Retinal pigment epithelial cell (primary cell): ENCODE data around the gene RFX2.

Experiments used
- DNase-seq: peaks from one replicate; pipeline ENCODE4 v3.0.0-alpha.2; 2010; ENCODE audit warnings: low read depth
- H3K4me3 ChIP-seq: 2 replicates; pipeline ENCODE4 v1.5.1; 2011; ENCODE audit warnings: mild to moderate bottlenecking, low read length, control low read depth, moderate library complexity
- TF ChIP-seq, protein P1 (sequence below): conservative IDR thresholded peaks from 2 replicates; pipeline ENCODE4 v1.5.1; 2011; ENCODE audit warnings: low read depth, low read length, control low read depth, inconsistent platforms

Gene RFX2

DNA sequence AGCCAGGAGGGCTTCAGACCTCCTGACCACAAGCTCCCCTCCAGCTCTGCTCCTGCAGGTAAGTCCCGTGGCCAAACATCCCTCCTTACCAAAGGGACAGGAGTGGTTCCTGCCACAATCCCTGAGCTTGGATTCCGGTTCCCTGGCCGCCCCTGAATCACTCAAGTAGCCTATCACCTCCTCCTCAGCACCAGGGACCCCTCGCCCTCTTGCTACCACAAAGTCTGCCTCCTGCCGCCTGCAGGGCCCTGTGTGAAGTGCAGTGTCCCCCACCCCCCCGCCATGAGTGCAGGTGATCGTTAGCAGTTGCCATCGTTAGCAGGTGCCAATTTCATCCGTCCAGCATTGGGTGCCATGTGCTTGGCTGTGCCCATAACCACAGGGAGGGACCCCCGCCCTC, 91.5 kb downstream of the RFX2 start:
- no peak for DNase-seq
- TF ChIP-seq, protein P1, sequence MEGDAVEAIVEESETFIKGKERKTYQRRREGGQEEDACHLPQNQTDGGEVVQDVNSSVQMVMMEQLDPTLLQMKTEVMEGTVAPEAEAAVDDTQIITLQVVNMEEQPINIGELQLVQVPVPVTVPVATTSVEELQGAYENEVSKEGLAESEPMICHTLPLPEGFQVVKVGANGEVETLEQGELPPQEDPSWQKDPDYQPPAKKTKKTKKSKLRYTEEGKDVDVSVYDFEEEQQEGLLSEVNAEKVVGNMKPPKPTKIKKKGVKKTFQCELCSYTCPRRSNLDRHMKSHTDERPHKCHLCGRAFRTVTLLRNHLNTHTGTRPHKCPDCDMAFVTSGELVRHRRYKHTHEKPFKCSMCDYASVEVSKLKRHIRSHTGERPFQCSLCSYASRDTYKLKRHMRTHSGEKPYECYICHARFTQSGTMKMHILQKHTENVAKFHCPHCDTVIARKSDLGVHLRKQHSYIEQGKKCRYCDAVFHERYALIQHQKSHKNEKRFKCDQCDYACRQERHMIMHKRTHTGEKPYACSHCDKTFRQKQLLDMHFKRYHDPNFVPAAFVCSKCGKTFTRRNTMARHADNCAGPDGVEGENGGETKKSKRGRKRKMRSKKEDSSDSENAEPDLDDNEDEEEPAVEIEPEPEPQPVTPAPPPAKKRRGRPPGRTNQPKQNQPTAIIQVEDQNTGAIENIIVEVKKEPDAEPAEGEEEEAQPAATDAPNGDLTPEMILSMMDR: peak; percentile 21
- H3K4me3 ChIP-seq: no peak overlapping the region

DNA sequence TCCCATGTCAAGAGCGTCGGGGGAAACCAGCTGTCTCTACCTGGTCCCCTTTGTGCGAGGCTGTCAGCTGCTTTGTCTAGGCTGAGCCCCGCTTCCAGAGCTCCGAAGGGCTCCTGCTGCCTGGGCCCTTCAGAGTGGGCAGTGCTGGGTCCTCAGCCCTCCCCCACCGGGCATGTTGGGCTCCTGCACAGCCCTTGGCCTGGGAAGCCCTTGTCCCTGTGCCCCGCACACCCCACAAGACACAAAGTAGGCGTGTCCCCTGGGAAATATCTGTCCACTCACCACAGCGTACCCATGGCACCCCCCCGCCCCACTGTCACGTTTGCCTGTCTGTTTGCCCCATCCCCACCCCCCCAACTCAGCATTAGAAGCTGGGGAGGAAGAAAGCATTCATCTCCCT, 92.7 kb downstream of the RFX2 start:
- TF ChIP-seq, protein P1: no peak
- no peak overlapping the region for H3K4me3 ChIP-seq
- DNase-seq: no peak

DNA sequence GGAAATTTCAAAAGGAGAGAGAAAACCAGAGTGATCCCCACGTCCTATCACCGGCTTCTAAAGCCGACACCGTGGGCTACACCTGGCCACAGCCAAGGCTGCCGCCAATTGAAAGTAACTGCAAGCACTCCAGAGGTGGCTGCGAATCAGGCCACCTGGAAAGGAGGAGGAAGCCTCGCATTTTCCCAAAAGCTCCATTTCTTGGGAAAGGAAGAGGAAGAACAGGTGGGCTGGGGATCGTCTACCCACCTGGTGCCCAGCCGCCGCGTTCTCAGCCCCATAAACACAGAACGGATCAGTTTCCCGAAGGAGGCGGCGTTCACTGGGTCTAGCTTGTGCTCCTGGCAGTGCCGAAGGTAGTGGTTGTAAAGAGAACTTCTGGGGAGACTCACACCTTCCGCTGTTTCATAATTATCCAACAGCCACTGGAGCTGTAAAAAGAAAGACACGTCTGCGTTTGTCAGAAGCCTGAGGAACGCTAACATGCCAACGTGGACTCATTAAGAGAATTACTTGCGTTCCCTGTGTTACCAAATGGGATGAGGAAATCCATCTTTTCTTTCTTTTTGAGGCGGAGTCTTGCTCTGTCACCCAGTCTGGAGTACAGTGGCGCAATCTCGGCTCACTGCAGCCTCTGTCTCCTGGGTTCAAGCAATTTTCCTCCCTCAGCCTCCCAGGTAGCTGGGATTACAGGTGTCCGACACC, 94.3 kb downstream of the RFX2 start:
- no peak for DNase-seq
- H3K4me3 ChIP-seq: no peak overlapping the region
- TF ChIP-seq, protein P1: no peak

DNA sequence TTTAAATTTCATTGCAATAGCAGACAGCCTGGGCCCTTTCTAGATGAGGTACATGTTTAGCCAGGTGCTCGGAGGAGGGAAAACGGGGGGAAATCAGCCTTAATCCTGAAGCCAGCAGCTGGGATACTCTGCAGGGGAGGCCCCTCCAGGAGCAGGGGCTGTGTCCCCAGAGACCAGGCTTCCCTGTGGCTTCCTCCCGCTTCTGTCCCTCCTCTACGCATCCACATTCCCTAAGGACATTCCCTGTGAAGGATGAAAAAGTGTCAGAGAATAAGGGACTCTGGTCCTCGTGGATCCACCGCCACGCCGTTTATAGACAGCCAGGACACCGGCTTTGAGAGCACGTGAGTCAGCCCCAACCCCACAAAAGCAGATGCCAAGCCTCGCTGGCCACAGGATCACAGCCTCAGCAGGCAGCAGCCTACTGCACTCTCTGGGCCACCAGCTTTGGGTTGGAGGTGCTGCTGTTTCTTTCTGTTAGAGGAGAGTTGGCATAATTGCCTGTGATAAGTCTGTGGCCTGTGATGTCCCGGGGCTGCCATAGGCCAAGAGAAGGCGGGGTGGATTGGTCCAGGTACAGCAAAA, 95.7 kb downstream of the RFX2 start:
- H3K4me3 ChIP-seq: no peak overlapping the region
- TF ChIP-seq, protein P1: no peak
- DNase-seq: no peak

DNA sequence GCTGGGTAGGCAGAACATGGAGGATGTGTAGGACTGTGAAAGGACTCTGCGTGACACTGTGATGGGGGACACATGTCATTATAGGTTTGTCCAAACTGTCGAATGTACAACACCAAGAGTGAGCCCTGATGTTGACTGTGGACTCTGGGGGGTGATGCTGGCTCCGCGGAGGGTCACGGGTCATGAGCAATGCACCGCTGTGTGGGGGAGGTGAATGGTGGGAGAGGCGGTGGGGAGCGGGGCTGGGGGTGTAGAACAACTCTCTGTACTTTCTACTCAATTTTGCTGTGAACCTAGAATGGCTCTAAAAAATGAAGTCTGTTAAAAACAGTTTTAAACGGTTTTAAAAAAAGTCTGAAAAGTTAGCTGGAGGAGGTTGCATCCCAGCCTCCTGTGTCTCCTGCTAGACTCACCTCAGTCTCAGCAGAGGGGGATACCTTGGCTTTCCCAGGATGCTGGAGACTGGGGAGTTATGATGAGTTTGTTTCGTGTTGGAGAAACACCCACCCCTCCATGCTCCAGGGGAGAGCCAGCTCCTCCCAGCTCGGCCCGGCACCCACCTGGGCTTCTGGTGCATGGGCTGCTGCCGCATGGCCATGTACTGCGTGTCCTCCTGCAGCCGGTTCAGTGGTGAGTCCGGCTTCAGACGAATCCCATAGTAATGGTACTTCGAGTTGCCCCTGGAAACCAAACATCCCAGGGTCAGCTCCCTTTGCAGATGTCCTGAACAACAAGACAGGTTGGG, 97.7 kb downstream of the RFX2 start:
- no peak for DNase-seq
- H3K4me3 ChIP-seq: no peak overlapping the region
- TF ChIP-seq, protein P1: no peak

DNA sequence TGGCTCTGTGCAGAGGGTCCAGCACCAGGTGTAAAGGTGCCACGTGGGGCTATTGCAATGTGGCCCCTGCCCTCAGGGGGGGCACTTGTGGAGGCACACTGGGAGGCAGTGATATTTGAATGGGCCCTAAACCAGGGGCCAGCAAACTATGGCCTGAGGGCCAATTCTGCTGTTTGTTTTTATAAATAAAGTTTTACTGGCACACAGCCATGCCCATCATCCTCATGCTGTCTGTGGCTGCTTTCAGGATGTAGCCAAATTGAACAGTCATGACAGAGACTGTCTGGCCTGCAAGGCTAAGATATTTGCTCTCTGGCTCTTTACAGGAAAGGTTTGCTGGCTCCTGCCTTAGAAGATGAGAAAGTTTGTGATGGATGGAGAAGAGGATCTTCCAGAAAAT, 98.5 kb downstream of the RFX2 start:
- TF ChIP-seq, protein P1: no peak
- no peak for DNase-seq
- H3K4me3 ChIP-seq: no peak overlapping the region
